GM12878 (cell line): ENCODE data around the gene GCK. TPM values are rescaled to one million over a fixed set of nuclear protein-coding genes. Genes with fewer than 3 reads are reported as not detected.

Source experiments
- ATAC-seq: fragments of 200-7000 bp; cut with Tn5 transposase; 3 replicates; pipeline ENCODE4 v1.9.1; 2020; ENCODE audit warnings: mild to moderate bottlenecking, moderate library complexity
- BruUV-seq: library from RNA; stranded (reverse); fragments of 400-500 nt; replicated peaks from 2 replicates; lab custom pipeline; 2021; lab: Mats Ljungman, UMichigan
- CTCF ChIA-PET: fragments of 300-600 bp; sonication (Branson Sonifier 250); formaldehyde crosslinking; extraction: SDS; loops from one replicate; lab custom pipeline; 2021; ENCODE audit warnings: inconsistent platforms; lab: Yijun Ruan, JAX
- POLR2A ChIA-PET: fragments of 350-600 bp; formaldehyde crosslinking; extraction: SDS; loops from one replicate; lab custom pipeline; 2021; ENCODE audit warnings: inconsistent platforms; lab: Charles Lee
- RAD21 ChIA-PET: fragments of 300-600 bp; sonication (Branson Sonifier 250); formaldehyde crosslinking; loops from one replicate; lab custom pipeline; 2023; ENCODE audit warnings: antibody characterized with exemption; ENCODE audit not compliant: unreplicated experiment; lab: Charles Lee
- SMC1A ChIA-PET: fragments of 300-600 bp; sonication (Branson Sonifier 250); formaldehyde crosslinking; loops from one replicate; lab custom pipeline; 2023; ENCODE audit not compliant: unreplicated experiment, uncharacterized antibody; lab: Charles Lee
- DNase-seq: peaks from one replicate; pipeline ENCODE4 v3.0.0-alpha.2; 2011; ENCODE audit warnings: low read depth, low spot score
- FAIRE-seq: peaks from 3 replicates; lab custom pipeline; 2011; peaks lifted over from hg19 to GRCh38; lab: Jason Lieb, UNC
- H2AFZ ChIP-seq: 2 replicates; pipeline ENCODE4 v1.6.0; 2011; ENCODE audit warnings: low read depth, low read length, control low read depth; ENCODE audit not compliant: control insufficient read depth
- H3K27ac ChIP-seq: 2 replicates; pipeline ENCODE4 v1.5.1; 2011; ENCODE audit warnings: control low read depth; ENCODE audit not compliant: control insufficient read depth, insufficient read depth
- H3K27me3 ChIP-seq, 2 experiments: replicated peaks in 1 of 2; 2 replicates each; pipeline versions ENCODE4 v1.6.0 to v1.6.1; 2011; ENCODE audit warnings: low read length in 1 of 2; ENCODE audit not compliant: control insufficient read depth in 2 of 2, insufficient read depth in 2 of 2
- H3K36me3 ChIP-seq, 2 experiments: 2 replicates each; pipeline ENCODE4 v1.5.1; 2011; ENCODE audit warnings: low read length in 1 of 2; ENCODE audit not compliant: control insufficient read depth in 2 of 2, insufficient read depth in 2 of 2
- H3K4me1 ChIP-seq: 2 replicates; pipeline ENCODE4 v1.6.1; 2011; ENCODE audit warnings: mild to moderate bottlenecking, low read length, moderate library complexity, mixed read lengths; ENCODE audit not compliant: control insufficient read depth, insufficient read depth
- H3K4me2 ChIP-seq: 2 replicates; pipeline ENCODE4 v1.6.0; 2011; ENCODE audit warnings: control low read depth; ENCODE audit not compliant: control insufficient read depth, insufficient read depth
- H3K4me3 ChIP-seq: fragments of 200-600 bp; sonication (generic); 2 replicates; pipeline ENCODE4 v1.5.1; 2016
- H3K79me2 ChIP-seq: 2 replicates; pipeline ENCODE4 v1.6.0; 2011; ENCODE audit warnings: low read length; ENCODE audit not compliant: control insufficient read depth, insufficient read depth
- H3K9ac ChIP-seq: 2 replicates; pipeline ENCODE4 v1.8.0; 2011; ENCODE audit warnings: low read length, control low read depth, mixed read lengths; ENCODE audit not compliant: control insufficient read depth, insufficient read depth
- H3K9me3 ChIP-seq: replicated peaks from 3 replicates; pipeline ENCODE4 v1.5.1; 2011; ENCODE audit warnings: mild to moderate bottlenecking, low read length; ENCODE audit not compliant: control insufficient read depth, insufficient read depth
- H4K20me1 ChIP-seq: 2 replicates; pipeline ENCODE4 v1.6.0; 2011; ENCODE audit not compliant: control insufficient read depth, insufficient read depth
- KLF5 ChIP-seq: fragments of 450-650 bp; IDR thresholded peaks from 2 replicates; pipeline ENCODE4 v1.6.1; 2014; ENCODE audit warnings: mild to moderate bottlenecking; ENCODE audit not compliant: partially characterized antibody
- MXI1 ChIP-seq: fragments of 150-350 bp; IDR thresholded peaks from 2 replicates; pipeline ENCODE4 v1.6.1; 2011; ENCODE audit warnings: low read depth, mild to moderate bottlenecking, inconsistent platforms, low read length, improper control_type of control experiment
- NFIC ChIP-seq: IDR thresholded peaks from 2 replicates; pipeline ENCODE4 v1.6.1; 2012; ENCODE audit warnings: low read depth, mild to moderate bottlenecking, inconsistent platforms, low read length, moderate library complexity
- POLR2A ChIP-seq: IDR thresholded peaks from 2 replicates; pipeline ENCODE4 v1.6.1; 2011; ENCODE audit warnings: low read depth, mild to moderate bottlenecking, low read length
- POU2F2 ChIP-seq: IDR thresholded peaks from 3 replicates; pipeline ENCODE4 v1.6.1; 2011; ENCODE audit warnings: low read depth, mild to moderate bottlenecking, low read length, borderline replicate concordance
- WGBS: methylation state at CpG from one replicate; pipeline ENCODE4 v1.1.6; 2016; ENCODE audit warnings: low lambda C conversion rate; ENCODE audit not compliant: insufficient replicate concordance, insufficient coverage; ENCODE audit errors: missing lambda C conversion rate; 5-methylcytosine and 5-hydroxymethylcytosine counted together
- in situ Hi-C: fragments of 300-500 bp; cut with MboI; formaldehyde crosslinking; loops from 9 replicates; pipeline ENCODE4 v1.14.3; 2018; ENCODE audit warnings: mixed read lengths
- intact Hi-C: fragments of 100-400 bp; cut with micrococcal nuclease; formaldehyde crosslinking; loops from one replicate; pipeline ENCODE4 v1.14.2; 2022; ENCODE audit not compliant: unreplicated experiment
- polyA plus RNA-seq, 11 experiments: library from polyadenylated mRNA; depleted of rRNA in 4 of 11; unstranded in 6 of 11; stranded (reverse) in 5 of 11; fragments of >200 nt; fragmentation: Nextera tagmentation in 4 of 11; fragmentation: Illumina TruSeq in 1 of 11; extraction: Ambion mirVana in 4 of 11; extraction: Trizol in 1 of 11; gene quantifications; 1 replicate in 1 of 11; 2 replicates in 10 of 11; pipeline versions ENCODE4 v1.2.1 to v1.2.3, GENCODE V29; 2011 to 2016; ENCODE audit warnings: inconsistent platforms in 2 of 11, missing spikeins in 2 of 11, low read depth in 1 of 11
- total RNA-seq, 4 experiments: library from RNA; depleted of rRNA in 3 of 4; stranded (reverse); fragments of >200 nt in 3 of 4; fragmentation: Illumina TruSeq in 1 of 4; extraction: Trizol in 1 of 4; gene quantifications; 2 replicates each; pipeline versions ENCODE4 v1.2.1 to v1.2.3, GENCODE V29; 2013 to 2021

GCK gene
- total and polyA plus RNA-seq, 10 of the 15 experiments (the other 5 are each of a cell fraction or from before 2014, with no cell fraction given) = 0.06 to 0.16 TPM; not detected in 8

- FAIRE-seq = no peak
- 0 out of 2 replicates have a peak, but pooled peaks cover 3% of the 10 kb centered on the region for H3K4me1 ChIP-seq
- CTCF ChIA-PET = no interaction called here
- H3K4me3 ChIP-seq = no peak overlapping the region
- TF ChIP-seq POLR2A (0 out of 2 replicates have a peak, but pooled peaks have one; percentile 6), MXI1 (no peak)
- peaks cover 12% of the 10 kb centered on the region for H3K79me2 ChIP-seq
- no peak for ATAC-seq
- no peak overlapping the region for H3K9ac ChIP-seq
- in situ Hi-C loops (no loop called here), intact Hi-C loops (no loop called here)
- peaks cover 8 to 12% of the 10 kb centered on the region in 2 experiments; a peak in 3 of 4 replicates for H3K36me3 ChIP-seq
- H2AFZ ChIP-seq = no peak overlapping the region
- DNase-seq = no peak
- WGBS = 95% methylated on average over 13 of the region's 13 CpGs
- no peak overlapping the region for H3K27ac ChIP-seq
- H4K20me1 ChIP-seq = no peaks in the 10 kb centered on the region
- RAD21 ChIA-PET = no interaction called here
- H3K4me2 ChIP-seq = no peak overlapping the region
- no peaks in the 10 kb centered on the region for H3K9me3 ChIP-seq
- SMC1A ChIA-PET = no interaction called here
- no TSS peak for BruUV-seq
- POLR2A ChIA-PET = no interaction called here
- H3K27me3 ChIP-seq = no peaks in the 10 kb centered on the region
Observed at GRCh38 chr7:44117801-44118429, 71.3 kb downstream of the GCK start.

DNA sequence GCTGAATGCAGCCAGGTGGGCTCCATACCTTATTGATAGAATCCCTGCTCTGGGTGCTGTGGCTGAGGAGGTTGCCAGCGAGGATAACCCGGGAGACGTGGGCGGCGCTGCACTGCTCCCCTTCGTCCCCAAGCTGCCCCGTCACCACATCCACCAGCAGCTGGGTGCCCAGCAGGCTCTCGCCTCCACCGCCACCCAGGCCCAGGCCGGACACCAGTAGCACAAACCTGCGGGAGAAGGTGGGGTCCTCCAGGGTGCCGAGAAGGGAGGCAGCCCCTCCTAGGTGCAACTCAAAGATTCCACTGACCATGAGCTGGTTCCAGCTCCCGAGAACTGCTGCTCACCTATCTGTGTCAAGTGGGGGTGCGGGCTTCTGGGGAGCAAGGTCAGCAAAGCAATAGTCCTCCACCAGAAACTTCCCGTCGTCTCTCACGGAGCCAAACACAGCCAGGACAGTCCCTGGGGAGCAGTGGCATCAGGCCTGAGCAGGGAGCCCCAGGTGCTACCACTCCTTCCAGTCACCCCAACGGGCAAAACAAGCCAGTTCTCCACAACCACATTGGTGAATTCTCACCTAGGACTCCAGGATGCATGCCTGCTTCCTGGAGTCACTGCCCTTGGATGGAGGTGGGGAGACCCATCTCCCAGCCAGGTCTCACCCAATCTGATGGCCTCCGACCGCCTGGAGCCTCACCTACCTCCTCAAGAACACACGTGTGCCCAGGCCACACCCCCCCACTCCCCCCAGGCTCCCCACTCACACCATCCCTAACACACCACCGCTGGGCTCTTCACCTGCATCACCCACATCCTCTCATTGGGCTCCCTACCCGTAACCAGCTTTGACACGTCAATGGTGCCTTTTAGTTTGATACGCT is 72.2 kb downstream of the GCK start:
- DNase-seq (no peak), ATAC-seq (no peak), FAIRE-seq (no peak)
- H3K9ac ChIP-seq = no peak overlapping the region
- no TSS peak for BruUV-seq
- H3K27ac ChIP-seq = no peak overlapping the region
- ChIA-PET RAD21 (no interaction called here), POLR2A (no interaction called here), CTCF (interaction anchor here (0.6 kb wide), 1 partner anchor 46 kb away, joined by 3 read pairs; no protein-coding TSS in a partner anchor), SMC1A (no interaction called here)
- no peak overlapping the region for H3K4me2 ChIP-seq
- peaks cover 4% of the 10 kb centered on the region for H3K79me2 ChIP-seq
- intact Hi-C loops = no loop called here
- H3K27me3 ChIP-seq = no peaks in the 10 kb centered on the region
- in situ Hi-C loops = no loop called here
- H2AFZ ChIP-seq = no peak overlapping the region
- no peaks in the 10 kb centered on the region for H4K20me1 ChIP-seq
- TF ChIP-seq NFIC (no peak), POU2F2 (no peak), POLR2A (0 out of 2 replicates have a peak, but pooled peaks have one; percentile 23), KLF5 (no peak)
- no peaks in the 10 kb centered on the region for H3K4me1 ChIP-seq
- H3K9me3 ChIP-seq = no peaks in the 10 kb centered on the region
- WGBS = 86% methylated on average over 25 of the region's 25 CpGs
- peaks cover 8 to 12% of the 10 kb centered on the region in 2 experiments; a peak in 3 of 4 replicates for H3K36me3 ChIP-seq
- no peak overlapping the region for H3K4me3 ChIP-seq
